Measurements from ENCODE around the gene MTHFR.

MTHFR gene

DNA sequence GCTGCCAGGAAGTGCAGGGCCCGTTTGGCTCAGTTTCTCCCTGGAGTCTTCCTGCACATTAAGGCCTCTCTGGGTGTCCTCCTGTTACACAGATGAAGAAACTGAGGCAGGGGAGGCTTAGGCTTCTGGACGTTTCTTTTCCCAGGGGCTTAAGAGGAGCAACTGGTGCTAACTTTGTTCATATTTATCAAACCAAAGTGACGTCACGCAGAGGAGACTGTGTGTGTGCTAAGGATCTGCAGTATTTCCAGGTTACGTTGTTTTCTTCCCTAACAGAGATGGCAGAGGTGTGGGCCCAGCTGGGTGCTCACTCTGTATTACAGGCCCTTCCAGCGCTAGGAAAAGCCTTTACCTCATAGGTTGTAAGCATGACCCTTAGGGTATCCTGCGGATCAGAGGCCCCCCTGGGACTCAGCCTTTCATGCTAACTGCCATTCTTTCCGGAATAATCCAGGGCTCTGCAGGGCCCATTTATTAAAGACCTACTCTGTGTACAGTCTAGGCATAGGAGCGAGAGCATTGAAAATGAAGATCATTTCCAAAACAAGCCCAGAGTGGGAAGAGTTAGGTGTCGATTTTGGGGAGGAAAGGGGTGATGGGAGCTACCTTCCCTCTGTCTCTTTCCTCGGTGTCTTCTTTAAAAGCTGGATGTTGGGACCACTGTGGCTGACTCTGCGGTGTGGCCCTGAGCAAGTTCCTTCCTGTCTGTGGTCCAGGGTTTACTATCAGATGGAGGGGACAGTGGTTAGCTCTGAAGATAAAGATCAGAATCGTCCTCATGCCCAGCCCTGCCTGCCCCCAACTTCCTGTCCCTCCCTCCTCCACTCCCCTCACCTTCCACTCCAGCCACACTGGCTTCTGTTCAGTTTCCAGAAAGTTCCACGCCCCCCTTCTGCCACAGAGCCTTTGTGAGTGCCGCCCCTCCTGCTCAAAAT is 65.2 kb downstream of the MTHFR start:
- Histone ChIP-seq H3K9ac (ENCODE audit: insufficient read length, low read depth) (no peak overlapping the region), H3K9me3 (ENCODE audit: insufficient read depth, low read length) (no peaks in the 10 kb centered on the region), H3K27me3 (ENCODE audit: insufficient read depth, insufficient read length) (no peaks in the 10 kb centered on the region), H3K4me3 (ENCODE audit: insufficient read length, low read depth) (no peak overlapping the region), H3K4me1 (ENCODE audit: insufficient read depth, insufficient read length) (peaks cover 7% of the 10 kb centered on the region), H3K36me3 (ENCODE audit: insufficient read depth, insufficient read length, low read length) (peaks cover 4% of the 10 kb centered on the region)
- no peak for TF ChIP-seq ZNF274 (IDR thresholded peaks at IDR 0.05; ENCODE audit: low read depth, low read length)
- TF ChIP-seq SUZ12 (IDR thresholded peaks at IDR 0.05; ENCODE audit: extremely low read depth, insufficient read depth, insufficient read length): no peak
- TF ChIP-seq YY1 (IDR thresholded peaks at IDR 0.05; ENCODE audit: insufficient read depth, insufficient read length): no peak
- DNase-seq (ENCODE audit: low read depth, low spot score): no peak

GRCh38 chr1:11738783-11739182 is 67.0 kb downstream of the MTHFR start:
- no peak for TF ChIP-seq ZNF274 (IDR thresholded peaks at IDR 0.05; ENCODE audit: low read depth, low read length)
- TF ChIP-seq YY1 (IDR thresholded peaks at IDR 0.05; ENCODE audit: insufficient read depth, insufficient read length): no peak
- TF ChIP-seq SUZ12 (IDR thresholded peaks at IDR 0.05; ENCODE audit: extremely low read depth, insufficient read depth, insufficient read length): no peak
- peaks cover 7% of the 10 kb centered on the region for H3K4me1 ChIP-seq (ENCODE audit: insufficient read depth, insufficient read length)
- H3K27me3 ChIP-seq (ENCODE audit: insufficient read depth, insufficient read length): no peaks in the 10 kb centered on the region
- no peak overlapping the region for H3K9ac ChIP-seq (ENCODE audit: insufficient read length, low read depth)
- H3K9me3 ChIP-seq (ENCODE audit: insufficient read depth, low read length): no peaks in the 10 kb centered on the region
- H3K4me3 ChIP-seq (ENCODE audit: insufficient read length, low read depth): no peak overlapping the region
- no peak for DNase-seq (ENCODE audit: low read depth, low spot score)
- H3K36me3 ChIP-seq (ENCODE audit: insufficient read depth, insufficient read length, low read length): peaks cover 4% of the 10 kb centered on the region

- Histone ChIP-seq H3K27me3 (ENCODE audit: insufficient read depth, insufficient read length) (no peaks in the 10 kb centered on the region), H3K9ac (ENCODE audit: insufficient read length, low read depth) (peak overlapping the region; percentile 32), H3K9me3 (ENCODE audit: insufficient read depth, low read length) (no peaks in the 10 kb centered on the region), H3K36me3 (ENCODE audit: insufficient read depth, insufficient read length, low read length) (peaks cover 4% of the 10 kb centered on the region), H3K4me1 (ENCODE audit: insufficient read depth, insufficient read length) (peaks cover 7% of the 10 kb centered on the region), H3K4me3 (ENCODE audit: insufficient read length, low read depth) (no peak overlapping the region)
- DNase-seq (ENCODE audit: low read depth, low spot score): no peak
- TF ChIP-seq ZNF274 (IDR thresholded peaks at IDR 0.05; ENCODE audit: low read depth, low read length) (no peak), SUZ12 (IDR thresholded peaks at IDR 0.05; ENCODE audit: extremely low read depth, insufficient read depth, insufficient read length) (no peak), YY1 (IDR thresholded peaks at IDR 0.05; ENCODE audit: insufficient read depth, insufficient read length) (no peak)
Observed at GRCh38 chr1:11738096-11738495, 67.7 kb downstream of the MTHFR start.

DNA sequence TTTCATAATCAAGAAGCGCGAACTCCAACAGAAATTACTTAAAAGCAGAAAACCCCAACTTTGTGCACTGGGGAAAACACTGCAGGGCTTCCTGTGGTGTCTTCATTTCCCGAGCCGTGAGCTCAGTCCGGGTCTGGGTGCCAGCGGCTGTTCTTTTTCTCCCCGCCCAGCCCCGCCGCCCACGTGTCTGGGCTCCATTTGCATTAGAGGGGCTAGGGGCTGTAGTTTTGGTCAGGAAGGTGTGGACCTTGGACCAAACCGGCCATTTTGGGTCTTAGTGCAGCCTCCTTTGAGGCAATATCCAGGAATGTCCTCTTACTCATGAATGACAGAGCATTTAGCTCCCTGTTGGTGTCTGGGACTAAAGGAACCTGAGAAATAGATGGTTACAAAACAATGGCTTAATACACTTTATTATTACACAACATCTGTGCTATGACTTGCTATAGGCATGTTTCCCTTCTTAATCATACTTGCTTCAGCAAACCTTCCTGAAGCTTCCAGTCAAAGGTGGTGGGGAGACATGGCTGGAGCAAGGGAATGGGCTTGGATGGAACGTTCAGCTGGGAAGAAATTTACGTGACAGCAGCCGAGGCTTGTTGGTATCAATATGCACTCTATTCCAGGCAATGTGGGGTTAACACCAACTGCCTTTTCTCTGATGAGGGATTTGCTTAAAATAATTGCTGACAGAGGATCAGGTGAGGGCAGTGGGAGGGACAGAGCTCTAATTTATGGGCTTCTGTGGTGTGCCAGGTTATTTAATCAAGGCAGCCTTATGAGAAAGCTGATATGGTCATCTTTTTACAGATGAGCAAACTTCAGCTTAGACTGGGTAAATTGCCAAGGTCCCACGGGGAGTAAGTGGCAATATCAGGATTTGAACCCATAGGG is 68.8 kb downstream of the MTHFR start:
- Histone ChIP-seq H3K9ac (ENCODE audit: insufficient read length, low read depth) (peak overlapping the region; percentile 95), H3K27me3 (ENCODE audit: insufficient read depth, insufficient read length) (no peaks in the 10 kb centered on the region), H3K4me1 (ENCODE audit: insufficient read depth, insufficient read length) (peaks cover 7% of the 10 kb centered on the region), H3K9me3 (ENCODE audit: insufficient read depth, low read length) (no peaks in the 10 kb centered on the region), H3K4me3 (ENCODE audit: insufficient read length, low read depth) (peak overlapping the region; percentile 91), H3K36me3 (ENCODE audit: insufficient read depth, insufficient read length, low read length) (peaks cover 4% of the 10 kb centered on the region)
- TF ChIP-seq SUZ12 (IDR thresholded peaks at IDR 0.05; ENCODE audit: extremely low read depth, insufficient read depth, insufficient read length) (no peak), YY1 (IDR thresholded peaks at IDR 0.05; ENCODE audit: insufficient read depth, insufficient read length) (peak; percentile 46)
- DNase-seq (ENCODE audit: low read depth, low spot score): no peak

DNA sequence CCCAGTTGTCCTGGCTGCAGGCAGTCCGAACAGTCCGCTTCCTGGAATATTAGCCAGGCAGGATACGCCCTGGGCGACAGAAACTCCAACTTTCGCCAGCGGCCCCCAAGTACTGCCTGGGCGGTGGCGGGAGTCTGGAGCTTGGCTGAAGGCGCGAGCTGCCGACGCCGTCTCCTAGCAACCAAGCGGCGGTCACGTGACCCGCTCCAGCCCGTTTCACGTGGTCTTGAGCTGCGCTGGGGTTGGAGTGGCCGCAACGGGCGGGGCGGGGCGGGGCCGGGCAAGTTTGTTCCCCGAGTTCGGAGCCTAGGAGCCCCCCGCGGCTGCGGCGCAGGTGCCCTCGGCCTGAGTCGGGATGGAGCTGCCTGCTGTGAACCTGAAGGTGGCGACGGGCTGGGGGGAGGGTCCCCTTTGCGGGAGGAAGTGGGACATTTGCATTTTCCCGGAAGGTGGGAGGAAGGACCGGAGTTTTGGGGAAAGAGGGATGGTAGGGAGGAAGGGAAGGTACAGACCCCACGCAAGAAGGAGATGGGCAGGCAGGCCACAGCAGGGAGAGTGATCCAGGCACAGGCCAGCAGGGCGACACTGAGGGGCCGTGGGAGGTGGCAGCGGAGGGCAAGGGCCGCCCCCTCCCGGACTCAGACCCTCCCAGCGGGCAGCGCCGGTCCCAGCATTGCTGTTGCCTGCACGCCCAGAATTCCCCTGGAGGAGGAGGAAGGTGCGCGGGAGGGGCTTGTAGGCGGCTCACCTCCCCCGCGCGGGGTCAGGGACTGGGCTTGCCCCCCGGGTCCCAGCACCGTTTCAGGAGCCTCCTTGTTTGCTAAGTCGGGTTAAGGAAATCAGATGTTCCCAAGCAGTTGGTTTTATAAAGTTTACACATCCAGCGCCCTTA is 69.7 kb downstream of the MTHFR start, which contains the start of gene AGTRAP:
Gene AGTRAP, plus strand, starts transcription at position 283 of the 892 bp plus-strand sequence. Its CDS starts 73 bp downstream, at position 356.
- peak; percentile 90 for DNase-seq (ENCODE audit: low read depth, low spot score)
- H3K9ac ChIP-seq (ENCODE audit: insufficient read length, low read depth): peak within 1 kb of the TSS; percentile 95
- H3K4me3 ChIP-seq (ENCODE audit: insufficient read length, low read depth): peak within 1 kb of the TSS; percentile 91
- no peaks in the 10 kb centered on the region for H3K9me3 ChIP-seq (ENCODE audit: insufficient read depth, low read length)
- TF ChIP-seq SUZ12 (IDR thresholded peaks at IDR 0.05; ENCODE audit: extremely low read depth, insufficient read depth, insufficient read length) (no peak), ZNF274 (IDR thresholded peaks at IDR 0.05; ENCODE audit: low read depth, low read length) (no peak), YY1 (IDR thresholded peaks at IDR 0.05; ENCODE audit: insufficient read depth, insufficient read length) (no peak)
- H3K27me3 ChIP-seq (ENCODE audit: insufficient read depth, insufficient read length): no peaks in the 10 kb centered on the region
- peaks cover 4% of the 10 kb centered on the region for H3K36me3 ChIP-seq (ENCODE audit: insufficient read depth, insufficient read length, low read length)
- H3K4me1 ChIP-seq (ENCODE audit: insufficient read depth, insufficient read length): peaks cover 7% of the 10 kb centered on the region

Measured in NT2/D1 (cell line).